Activated CD4-positive, alpha-beta T cell treated with anti-CD3 and anti-CD28 coated beads for 36 hours (primary cell): Measurements from ENCODE around the gene TRMT2A. TPM values are rescaled to one million over a fixed set of nuclear protein-coding genes. Genes with fewer than 3 reads are reported as not detected.

Experiments used
- ATAC-seq: fragments of 200-7000 bp; cut with Tn5 transposase; one replicate; pipeline ENCODE4 v1.10.0; 2021; ENCODE audit warnings: mild to moderate bottlenecking, moderate library complexity
- CTCF ChIA-PET: fragments of 350-600 bp; sonication (Branson Sonifier 250); formaldehyde crosslinking; loops from one replicate; lab custom pipeline; 2021; ENCODE audit warnings: antibody characterized with exemption; lab: Charles Lee
- POLR2A ChIA-PET: fragments of 350-600 bp; sonication (Branson Sonifier 250); formaldehyde crosslinking; loops from one replicate; lab custom pipeline; 2021; ENCODE audit warnings: antibody characterized with exemption, inconsistent platforms; lab: Charles Lee
- DNase-seq: peaks from one replicate; pipeline ENCODE4 v3.0.0-alpha.2; 2020
- H3K27ac Mint-ChIP-seq: one replicate; pipeline ENCODE4 v1.8.0; 2021; ENCODE audit warnings: mixed read lengths
- H3K27me3 Mint-ChIP-seq: one replicate; pipeline ENCODE4 v1.8.0; 2021; ENCODE audit warnings: mixed read lengths
- H3K36me3 Mint-ChIP-seq: one replicate; pipeline ENCODE4 v1.8.0; 2021; ENCODE audit warnings: low read depth, mixed read lengths
- H3K4me1 Mint-ChIP-seq: one replicate; pipeline ENCODE4 v1.8.0; 2021; ENCODE audit warnings: mixed read lengths
- H3K4me3 Mint-ChIP-seq: one replicate; pipeline ENCODE4 v1.8.0; 2021; ENCODE audit warnings: mild to moderate bottlenecking, moderate library complexity, mixed read lengths
- H3K9me3 Mint-ChIP-seq: one replicate; pipeline ENCODE4 v1.8.0; 2021; ENCODE audit warnings: low read depth, mixed read lengths
- intact Hi-C, 2 experiments: fragments of 100-400 bp; cut with DNase I in 1 of 2; cut with micrococcal nuclease in 1 of 2; formaldehyde crosslinking; loops; one replicate each; pipeline versions ENCODE4 v1.14.2 to v1.15.1; 2022 to 2024; cut with DNase I, micrococcal nuclease
- total RNA-seq, 2 experiments: library from RNA; stranded (reverse); gene quantifications; one replicate each; pipeline ENCODE4 v1.2.3, GENCODE V29; 2021

TRMT2A gene
- total RNA-seq, 2 experiments from 2014 or later: 84.4 to 85.9 TPM

DNA sequence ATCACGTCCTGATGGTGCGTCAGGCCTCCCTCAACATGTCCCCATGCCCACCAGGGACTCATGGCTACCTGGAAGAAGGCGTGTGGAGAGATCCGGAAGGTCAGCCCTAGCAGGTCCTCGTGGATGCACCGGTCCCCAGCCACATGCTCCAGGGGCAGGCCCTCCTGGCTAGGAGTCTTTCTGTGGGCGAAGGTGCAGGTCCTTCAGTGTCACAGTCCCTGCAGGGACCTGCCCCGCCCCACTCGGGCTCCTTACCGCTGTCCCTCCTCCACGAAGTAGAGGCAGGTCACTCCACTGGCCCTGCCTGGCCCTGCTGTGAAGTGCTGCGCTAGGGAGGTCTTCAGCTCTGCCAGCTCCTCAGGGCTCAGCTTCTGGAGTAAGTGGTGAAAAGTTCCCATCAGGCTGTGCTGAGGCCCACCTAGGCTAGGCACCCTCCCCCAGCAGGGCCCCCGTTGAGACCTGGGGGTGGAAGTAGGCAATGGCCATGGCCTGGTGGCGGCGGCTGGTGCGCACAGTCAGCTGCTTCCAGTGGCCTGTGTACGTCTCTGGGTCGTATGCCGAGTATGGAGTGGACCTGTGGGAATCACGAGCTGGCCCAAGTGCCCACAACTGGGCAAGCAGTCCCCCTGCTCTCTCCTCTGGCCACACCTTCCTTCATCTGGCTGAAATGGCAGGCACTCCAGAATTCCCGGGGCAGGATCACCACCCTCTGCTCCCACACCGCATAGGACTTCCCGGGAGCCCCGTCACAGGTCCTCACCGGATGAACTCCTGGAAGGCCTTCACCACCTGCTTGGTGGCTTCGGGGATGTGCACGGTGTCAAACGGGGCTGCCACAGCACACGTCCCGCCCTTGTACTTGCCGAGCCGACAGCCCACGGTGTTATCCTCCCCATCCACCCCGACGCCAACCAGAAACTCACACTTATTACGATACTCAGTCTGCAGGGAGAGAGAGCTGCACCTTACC is 2.2 kb downstream of the TRMT2A start:
- no peak for DNase-seq
- Mint-ChIP-seq H3K4me3 (peak overlapping the region; percentile 94), H3K36me3 (peaks cover 39% of the 10 kb centered on the region), H3K27me3 (no peaks in the 10 kb centered on the region), H3K4me1 (peaks cover 45% of the 10 kb centered on the region), H3K27ac (peak overlapping the region; percentile 79), H3K9me3 (no peaks in the 10 kb centered on the region)
- ChIA-PET POLR2A (no interaction called here), CTCF (interaction anchor here (1.1 kb wide), 1 partner anchor 9 kb away, joined by 3 read pairs; no protein-coding TSS in a partner anchor)
- ATAC-seq: no peak
- intact Hi-C loops: loop anchor here (5.0 kb wide), 4 partner anchors 147 to 1473 kb away; partner anchors contain the start of gene ESS2 (in 1 of the 2)

DNA sequence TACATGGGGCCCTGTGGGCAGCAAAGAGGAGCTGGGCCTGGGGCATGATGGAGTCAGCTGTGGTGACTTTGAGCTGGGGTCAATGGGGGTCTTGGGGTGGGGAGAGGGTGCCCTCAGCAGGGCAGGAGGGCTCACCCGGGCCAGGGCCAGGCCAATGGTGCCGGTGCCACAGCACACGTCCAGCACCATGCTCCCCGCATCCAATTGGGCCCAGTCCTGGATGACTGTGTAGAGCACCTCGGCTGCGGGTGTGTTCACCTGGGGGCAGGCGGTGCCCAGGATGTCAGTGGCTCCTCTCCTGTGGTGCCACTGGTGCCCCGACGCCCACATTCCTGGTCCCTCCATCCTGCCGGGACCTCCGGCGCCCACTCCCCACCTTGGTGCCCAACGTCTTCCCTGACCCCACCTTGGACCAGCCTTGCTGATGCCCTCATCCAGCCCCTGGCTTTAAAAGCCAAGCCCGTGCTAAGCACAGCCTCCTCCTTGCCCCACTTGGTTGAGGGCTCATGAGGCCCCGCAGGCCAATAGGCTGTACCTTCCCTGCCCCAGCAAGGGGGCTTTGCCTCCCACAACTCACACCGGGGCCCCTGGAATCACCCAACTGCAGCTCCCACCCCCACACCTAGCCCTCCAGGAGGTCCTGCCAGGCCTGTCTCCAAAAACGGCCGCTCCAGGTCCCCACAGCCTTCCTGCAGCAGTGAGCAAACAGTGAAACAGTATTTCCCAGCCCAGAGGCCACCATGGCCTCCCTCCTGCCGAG is 3.3 kb downstream of the TRMT2A start:
- H3K4me1 Mint-ChIP-seq: peaks cover 37% of the 10 kb centered on the region
- H3K27ac Mint-ChIP-seq: peak overlapping the region; percentile 70
- H3K27me3 Mint-ChIP-seq: no peaks in the 10 kb centered on the region
- ATAC-seq (no peak), DNase-seq (no peak)
- no peaks in the 10 kb centered on the region for H3K9me3 Mint-ChIP-seq
- CTCF ChIA-PET: no interaction called here
- intact Hi-C loops: no loop called here
- POLR2A ChIA-PET: no interaction called here
- no peak overlapping the region for H3K4me3 Mint-ChIP-seq
- H3K36me3 Mint-ChIP-seq: peaks cover 30% of the 10 kb centered on the region

DNA sequence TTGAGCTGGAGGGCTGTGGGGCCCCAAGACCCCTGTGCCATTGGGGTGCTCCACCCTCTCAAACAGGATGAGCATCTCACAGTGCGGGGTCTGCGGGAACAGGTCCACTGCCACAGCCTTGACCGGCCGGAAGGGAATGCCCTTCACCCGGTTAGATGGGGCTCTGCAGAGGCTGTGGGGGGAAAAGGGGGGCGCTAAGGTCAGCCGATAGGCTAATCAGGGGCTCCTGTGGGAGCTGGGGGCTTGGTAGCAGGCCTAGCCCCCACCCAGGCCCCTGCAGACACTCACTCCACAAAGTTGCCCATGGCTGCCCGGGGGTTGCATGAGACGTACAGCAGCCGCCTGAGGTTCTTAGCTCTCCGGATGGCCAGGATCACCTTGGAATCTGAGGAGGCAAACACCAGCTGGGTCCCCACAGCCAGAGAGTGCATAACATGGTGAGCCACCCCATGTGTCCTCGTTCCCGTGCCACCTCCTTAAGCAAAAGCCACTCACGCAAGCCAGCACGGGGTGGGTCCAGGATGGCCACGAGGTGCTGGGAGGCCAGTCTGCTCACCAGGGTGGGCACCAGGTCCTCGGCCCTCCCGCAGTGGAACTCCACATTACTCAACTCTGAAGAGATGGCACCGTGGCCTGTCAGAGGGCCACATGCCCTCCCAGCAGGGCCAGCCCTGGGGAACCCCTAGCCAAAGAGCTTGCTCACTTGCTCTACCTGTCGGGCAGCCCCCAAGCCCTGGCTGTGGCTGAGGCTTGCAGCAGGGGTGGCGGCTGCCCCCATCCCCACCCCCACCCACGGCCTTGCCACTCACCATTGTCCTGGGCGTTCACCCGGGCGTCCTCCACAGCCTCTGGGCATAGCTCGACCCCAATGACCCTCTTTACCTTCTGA is 4.2 kb downstream of the TRMT2A start:
- Mint-ChIP-seq H3K4me3 (no peak overlapping the region), H3K9me3 (no peaks in the 10 kb centered on the region), H3K36me3 (peaks cover 28% of the 10 kb centered on the region), H3K27me3 (no peaks in the 10 kb centered on the region), H3K4me1 (peaks cover 31% of the 10 kb centered on the region), H3K27ac (peak overlapping the region; percentile 93)
- intact Hi-C loops: no loop called here
- DNase-seq: no peak
- POLR2A ChIA-PET: no interaction called here
- no peak for ATAC-seq
- CTCF ChIA-PET: interaction anchor here (0.8 to 3.3 kb wide), 3 partner anchors 11 to 20 kb away, joined by 3 to 16 read pairs (median 10); no protein-coding TSS in a partner anchor

DNA sequence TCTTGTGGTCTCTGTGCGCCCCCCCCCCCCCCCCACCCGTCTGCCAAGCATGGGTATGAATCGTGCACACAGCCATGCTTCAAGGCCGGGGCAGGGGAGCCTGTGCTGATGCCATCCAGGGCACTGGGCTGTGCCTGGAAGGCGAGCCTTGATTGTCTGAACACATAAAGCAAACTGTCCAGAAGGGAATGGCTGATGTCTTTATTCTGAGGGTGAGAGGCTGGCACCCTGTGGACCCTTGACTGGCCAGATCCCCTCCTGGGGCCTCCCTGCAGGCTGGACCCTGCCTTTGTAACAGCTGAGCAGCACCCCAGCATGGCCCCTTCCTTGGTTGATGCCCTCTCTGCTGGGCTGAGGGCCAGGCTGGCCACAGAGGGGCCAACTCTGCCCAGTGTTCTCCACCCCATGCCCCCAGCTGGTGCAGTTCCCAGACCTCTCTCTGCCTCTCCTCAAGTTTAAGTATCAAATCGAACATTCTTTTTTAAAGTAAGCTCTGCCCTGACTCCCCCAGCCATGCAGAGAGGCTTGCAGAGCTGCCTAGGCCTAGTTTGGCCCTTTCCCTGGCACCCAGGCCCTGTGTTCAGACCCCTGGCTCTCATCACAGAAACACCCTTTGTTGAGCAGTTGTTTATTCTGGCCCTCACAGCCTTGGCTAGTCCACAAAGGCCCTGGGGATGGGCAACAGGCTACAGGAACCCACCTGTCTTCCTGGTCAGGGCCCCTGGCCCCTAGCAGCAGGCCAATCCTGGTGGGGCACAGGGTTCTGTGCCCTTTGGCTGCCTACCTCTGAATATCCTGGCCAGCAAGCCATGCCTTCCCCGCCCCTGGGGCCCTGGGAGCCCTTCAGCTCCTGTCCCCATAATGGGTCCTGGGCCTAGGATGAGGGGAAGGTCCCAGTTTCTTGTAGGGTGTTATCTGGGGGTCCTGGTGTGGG is 5.1 kb downstream of the TRMT2A start:
- ChIA-PET CTCF (interaction anchor here (0.8 to 3.3 kb wide), 5 partner anchors 10 to 142 kb away, joined by 3 to 16 read pairs (median 10); no protein-coding TSS in a partner anchor), POLR2A (interaction anchor here (0.6 to 1.8 kb wide), 3 partner anchors 11 to 33 kb away, joined by 4 read pairs; no protein-coding TSS in a partner anchor)
- Mint-ChIP-seq H3K27me3 (no peaks in the 10 kb centered on the region), H3K27ac (peak overlapping the region; percentile 93), H3K4me1 (peaks cover 31% of the 10 kb centered on the region), H3K4me3 (no peak overlapping the region), H3K9me3 (no peaks in the 10 kb centered on the region), H3K36me3 (peaks cover 37% of the 10 kb centered on the region)
- no peak for DNase-seq
- no peak for ATAC-seq
- intact Hi-C loops: loop anchor here in 1 of 2 experiments (1.0 kb wide), 1 partner anchor 12 kb away; no protein-coding TSS in a partner anchor

DNA sequence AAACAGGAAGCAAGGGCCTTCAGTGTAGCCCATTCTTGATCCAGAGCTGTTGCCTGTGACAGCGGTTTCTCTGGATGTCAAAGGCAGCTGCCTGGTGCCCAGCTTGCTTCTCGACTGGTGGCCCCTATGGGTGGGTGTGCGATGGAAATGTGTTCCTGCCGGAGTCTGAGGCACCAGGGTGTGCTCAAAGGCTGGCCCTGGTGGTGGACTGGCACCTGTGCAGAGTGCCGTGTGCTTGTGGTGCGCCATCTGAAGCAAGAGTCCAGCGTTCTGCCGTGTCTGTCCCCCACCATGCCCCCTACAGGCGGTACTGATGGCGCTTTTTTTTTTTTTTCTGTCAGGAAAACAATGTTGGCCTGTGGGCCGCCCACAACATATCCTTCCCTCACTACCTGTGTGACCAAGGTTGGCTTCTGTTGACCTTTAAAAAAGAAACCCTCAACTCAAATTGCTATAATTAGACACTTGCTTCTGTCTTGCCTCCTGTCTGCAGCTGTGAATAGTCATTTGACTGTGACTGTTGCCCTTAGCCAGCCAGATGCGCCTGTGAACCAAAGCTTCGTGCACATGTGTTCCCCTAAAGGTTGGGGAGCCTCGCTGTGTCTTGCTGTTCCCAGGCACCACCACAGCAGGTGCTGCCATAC is 5.9 kb downstream of the TRMT2A start:
- intact Hi-C loops: loop anchor here in 1 of 2 experiments (1.0 kb wide), 1 partner anchor 11 kb away; no protein-coding TSS in a partner anchor
- Mint-ChIP-seq H3K36me3 (peaks cover 36% of the 10 kb centered on the region), H3K27ac (peak overlapping the region; percentile 93), H3K4me1 (peaks cover 29% of the 10 kb centered on the region), H3K27me3 (no peaks in the 10 kb centered on the region), H3K4me3 (no peak overlapping the region), H3K9me3 (no peaks in the 10 kb centered on the region)
- DNase-seq (peak; percentile 66), ATAC-seq (peak; percentile 79)
- POLR2A ChIA-PET: interaction anchor here (0.6 to 1.8 kb wide), 3 partner anchors 10 to 32 kb away, joined by 4 read pairs; no protein-coding TSS in a partner anchor
- CTCF ChIA-PET: interaction anchor here (0.6 to 3.3 kb wide), 10 partner anchors 10 to 675 kb away, joined by 3 to 16 read pairs (median 4); no protein-coding TSS in a partner anchor

DNA sequence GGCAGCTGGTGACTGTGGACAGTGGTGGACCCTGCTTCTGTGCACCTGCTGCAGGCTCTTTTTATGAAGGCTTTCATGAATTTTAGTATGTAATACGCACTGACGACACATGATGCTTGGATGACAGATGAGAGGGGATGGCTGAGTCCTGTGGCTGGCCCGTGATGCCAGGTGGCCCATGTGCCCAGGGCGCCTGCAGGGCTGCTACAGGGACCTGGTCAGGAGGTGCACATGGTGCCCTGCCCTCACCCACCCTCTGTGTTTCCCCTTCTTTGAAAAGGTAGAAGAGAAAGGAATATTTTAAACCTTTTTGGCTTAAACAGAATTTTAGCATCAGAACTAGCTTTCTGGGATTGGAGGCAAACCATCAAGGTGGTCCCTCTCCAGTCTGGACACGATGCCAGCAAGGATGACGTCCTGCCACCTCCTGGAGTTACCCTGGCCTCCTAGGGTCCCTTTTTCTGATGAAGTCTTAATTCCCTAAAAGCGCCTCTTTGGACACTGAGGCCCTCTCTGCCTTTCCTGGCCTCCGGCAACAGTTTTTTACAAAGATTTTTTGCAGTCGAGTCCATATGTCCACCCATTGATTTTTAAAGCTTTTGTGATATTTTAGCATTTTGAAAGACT is 6.6 kb downstream of the TRMT2A start:
- DNase-seq: no peak
- Mint-ChIP-seq H3K36me3 (peaks cover 34% of the 10 kb centered on the region), H3K9me3 (no peaks in the 10 kb centered on the region), H3K4me3 (no peak overlapping the region), H3K4me1 (peaks cover 29% of the 10 kb centered on the region), H3K27ac (peak overlapping the region; percentile 93), H3K27me3 (no peaks in the 10 kb centered on the region)
- CTCF ChIA-PET: interaction anchor here (0.6 to 3.3 kb wide), 10 partner anchors 9 to 674 kb away, joined by 3 to 16 read pairs (median 4); no protein-coding TSS in a partner anchor
- ATAC-seq: no peak
- POLR2A ChIA-PET: interaction anchor here (1.8 kb wide), 1 partner anchor 10 kb away, joined by 4 read pairs; no protein-coding TSS in a partner anchor
- intact Hi-C loops: no loop called here

DNA sequence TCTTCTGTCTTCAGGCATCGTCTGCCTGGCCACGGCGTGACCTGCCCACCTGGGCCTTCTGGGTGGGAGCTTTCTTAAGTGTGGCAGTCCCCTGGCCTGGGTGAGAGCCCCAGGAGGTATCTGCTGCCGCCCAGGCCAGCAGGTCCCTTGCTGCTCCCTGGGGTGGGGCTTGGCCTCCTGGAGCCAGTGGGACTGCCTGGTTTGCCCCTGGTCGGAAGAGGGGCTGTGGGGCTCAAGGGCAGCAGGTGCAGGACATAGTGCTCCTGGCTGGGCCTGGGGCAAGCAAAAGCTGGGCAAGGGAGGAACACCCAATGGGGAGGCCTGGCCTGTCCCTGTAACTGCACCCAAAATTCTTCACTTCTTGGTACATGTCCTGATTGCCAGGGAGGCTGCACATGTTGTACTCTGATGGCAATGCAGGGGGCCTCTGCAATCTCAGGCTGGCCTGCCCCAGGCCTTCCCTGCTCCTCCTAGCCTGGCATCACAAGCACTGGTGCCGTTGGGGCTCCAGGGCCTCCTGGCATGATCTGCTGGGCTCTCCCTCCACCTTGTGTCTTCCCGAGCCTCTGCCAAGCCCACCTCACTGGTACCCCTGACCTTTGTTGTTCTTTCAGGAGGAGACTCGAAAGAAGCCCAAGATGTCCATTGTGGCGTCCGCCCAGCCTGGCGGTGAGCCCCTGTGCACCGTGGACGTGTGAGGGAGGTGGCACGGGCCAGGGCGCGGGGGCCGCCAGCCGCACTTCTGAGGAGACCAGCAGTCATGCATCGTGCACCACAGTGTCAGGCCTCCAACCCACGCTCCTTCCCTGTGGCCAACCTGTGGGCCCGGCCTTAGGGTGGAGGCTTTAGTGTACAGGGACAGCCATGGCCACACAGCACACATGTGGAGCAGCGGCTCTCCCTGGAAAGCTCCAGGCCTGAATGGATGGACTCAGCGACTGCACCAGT is 7.3 kb downstream of the TRMT2A start:
- Mint-ChIP-seq H3K27me3 (no peaks in the 10 kb centered on the region), H3K36me3 (peaks cover 28% of the 10 kb centered on the region), H3K27ac (no peak overlapping the region), H3K4me1 (peaks cover 24% of the 10 kb centered on the region), H3K4me3 (no peak overlapping the region), H3K9me3 (no peaks in the 10 kb centered on the region)
- DNase-seq (no peak), ATAC-seq (no peak)
- intact Hi-C loops: no loop called here
- ChIA-PET POLR2A (interaction anchor here (0.6 to 1.8 kb wide), 2 partner anchors 9 to 31 kb away, joined by 4 to 8 read pairs; no protein-coding TSS in a partner anchor), CTCF (interaction anchor here (1.0 to 3.3 kb wide), 6 partner anchors 8 to 209 kb away, joined by 3 to 16 read pairs (median 4); no protein-coding TSS in a partner anchor)

DNA sequence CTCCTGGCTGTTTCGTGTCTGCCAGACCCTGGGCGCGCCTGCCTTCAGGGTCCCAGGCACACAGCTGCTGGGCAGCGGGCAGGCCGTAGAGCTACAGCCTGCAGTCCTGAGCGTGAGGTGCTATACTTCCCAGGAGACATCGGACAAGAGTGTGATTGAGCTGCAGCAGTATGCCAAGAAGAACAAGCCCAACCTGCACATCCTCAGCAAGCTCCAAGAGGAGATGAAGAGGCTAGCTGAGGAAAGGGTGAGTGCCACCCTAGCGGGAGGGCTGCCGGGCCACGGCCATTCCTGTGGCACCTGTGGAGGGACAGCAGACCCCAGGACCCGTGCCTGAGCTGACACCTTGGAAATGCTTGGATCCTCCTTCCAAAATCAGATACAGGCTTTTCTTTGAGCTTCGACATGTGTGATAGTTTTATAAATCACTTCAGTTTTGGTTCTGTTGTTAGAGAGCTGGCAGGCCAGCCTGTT is 8.2 kb downstream of the TRMT2A start:
- intact Hi-C loops: no loop called here
- no peaks in the 10 kb centered on the region for H3K27me3 Mint-ChIP-seq
- H3K27ac Mint-ChIP-seq: peak overlapping the region; percentile 43
- no peaks in the 10 kb centered on the region for H3K9me3 Mint-ChIP-seq
- peaks cover 24% of the 10 kb centered on the region for H3K36me3 Mint-ChIP-seq
- no peak overlapping the region for H3K4me3 Mint-ChIP-seq
- CTCF ChIA-PET: interaction anchor here (1.0 to 1.3 kb wide), 3 partner anchors 8 to 12 kb away, joined by 3 to 6 read pairs (median 4); no protein-coding TSS in a partner anchor
- H3K4me1 Mint-ChIP-seq: peaks cover 17% of the 10 kb centered on the region
- POLR2A ChIA-PET: interaction anchor here (0.6 to 1.0 kb wide), 3 partner anchors 9 to 30 kb away, joined by 3 to 8 read pairs (median 4); partner anchors contain the start of gene TRMT2A
- ATAC-seq (no peak), DNase-seq (no peak)
